ENCODE data around the gene TBRG1.

Gene TBRG1

DNA sequence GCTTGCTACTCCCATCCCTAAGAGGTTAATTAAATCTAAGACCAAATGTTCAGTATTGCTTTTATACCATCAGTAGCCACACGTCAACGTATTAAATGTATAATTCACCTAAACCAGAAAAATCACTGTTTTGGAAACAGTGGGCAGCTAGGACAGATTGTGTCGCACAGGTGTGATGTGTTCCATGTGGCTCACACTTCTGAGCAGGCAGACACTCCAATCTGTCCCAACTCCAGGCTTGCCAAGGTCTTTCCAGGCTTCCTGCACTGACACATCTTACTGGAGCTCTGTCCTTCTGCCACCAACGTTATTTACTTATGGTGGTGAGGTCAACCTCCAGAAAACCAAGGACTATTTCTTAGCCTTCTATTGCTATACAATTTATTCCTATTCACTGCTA, 39.4 kb downstream of the TBRG1 start:
- no peak for DNase-seq

DNA sequence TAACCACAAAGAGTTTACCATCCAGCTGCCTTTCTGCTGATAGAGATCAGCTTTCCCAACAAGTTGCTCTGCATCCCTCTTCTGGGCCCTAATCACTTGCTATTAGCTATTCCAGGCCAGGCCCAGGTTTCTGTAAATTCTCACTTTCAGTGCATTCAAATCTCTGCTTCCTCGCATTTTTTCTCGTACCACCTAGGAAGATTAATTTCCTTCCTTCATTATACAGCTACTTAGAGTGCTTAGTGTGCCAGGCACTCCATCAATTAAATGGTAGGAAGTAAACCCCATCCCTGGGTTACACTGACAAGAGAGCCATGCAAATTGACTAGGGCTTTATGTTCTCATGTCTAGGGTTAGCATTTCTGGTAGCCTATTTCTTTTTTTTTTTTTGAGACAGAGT, 41.2 kb downstream of the TBRG1 start:
- no peak for DNase-seq

DNA sequence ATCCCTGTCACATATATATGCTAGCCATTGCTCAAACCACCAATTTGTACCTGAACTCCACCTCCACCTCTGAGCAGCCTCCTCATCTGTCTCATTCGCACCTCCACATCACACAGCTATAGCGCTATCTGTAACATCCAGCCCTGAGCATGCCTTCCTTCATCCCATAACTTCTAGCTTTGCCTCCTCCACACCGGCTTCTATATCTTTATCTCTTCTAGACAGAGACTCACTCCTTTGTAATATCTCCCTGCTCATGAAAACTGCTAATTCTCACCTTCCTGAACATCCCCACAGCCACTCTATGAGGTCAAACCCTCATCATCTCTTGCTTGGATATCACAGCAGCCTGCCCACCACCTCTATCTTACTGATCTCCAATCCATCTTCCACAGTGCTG, 44.9 kb downstream of the TBRG1 start:
- DNase-seq: no peak

DNA sequence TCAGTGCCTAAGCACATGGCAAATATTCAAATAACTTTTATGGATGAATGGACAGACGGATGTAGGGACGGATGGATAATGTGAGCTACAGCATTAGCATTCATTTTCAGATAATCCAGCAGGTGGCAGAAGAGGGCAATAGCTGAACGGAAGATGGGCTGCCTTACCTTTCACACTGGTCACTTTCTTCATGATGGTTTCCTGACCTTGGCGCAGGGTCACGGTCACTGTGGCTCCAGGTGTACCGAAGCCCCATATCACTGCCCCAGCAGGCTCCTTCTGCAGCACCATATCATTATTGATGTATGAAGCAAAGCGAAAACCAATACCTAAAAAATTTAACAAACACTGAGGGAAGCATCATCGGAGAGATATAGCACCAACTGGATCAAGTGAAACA, 46.5 kb downstream of the TBRG1 start:
- DNase-seq: peak; percentile 35 to 42

DNA sequence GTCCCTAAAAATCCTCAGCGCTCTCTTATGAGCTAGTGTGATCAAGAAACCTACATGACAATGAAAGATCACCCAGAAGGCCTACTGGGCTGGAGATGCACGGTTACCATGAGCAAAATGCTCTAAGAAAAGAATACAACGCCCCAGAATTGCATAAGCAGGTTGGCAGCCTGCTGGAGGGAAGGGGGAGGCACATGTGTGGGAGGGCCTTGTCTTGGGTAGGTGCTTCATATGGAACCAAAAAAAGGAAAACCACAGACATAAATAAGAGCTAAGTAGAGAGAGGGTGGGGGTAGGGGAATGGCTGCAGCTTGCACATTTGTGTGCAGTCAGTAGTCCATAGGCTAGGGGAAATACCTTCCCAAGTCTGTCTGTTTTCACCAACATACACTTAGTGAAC, 48.1 kb downstream of the TBRG1 start:
- DNase-seq: no peak

DNA sequence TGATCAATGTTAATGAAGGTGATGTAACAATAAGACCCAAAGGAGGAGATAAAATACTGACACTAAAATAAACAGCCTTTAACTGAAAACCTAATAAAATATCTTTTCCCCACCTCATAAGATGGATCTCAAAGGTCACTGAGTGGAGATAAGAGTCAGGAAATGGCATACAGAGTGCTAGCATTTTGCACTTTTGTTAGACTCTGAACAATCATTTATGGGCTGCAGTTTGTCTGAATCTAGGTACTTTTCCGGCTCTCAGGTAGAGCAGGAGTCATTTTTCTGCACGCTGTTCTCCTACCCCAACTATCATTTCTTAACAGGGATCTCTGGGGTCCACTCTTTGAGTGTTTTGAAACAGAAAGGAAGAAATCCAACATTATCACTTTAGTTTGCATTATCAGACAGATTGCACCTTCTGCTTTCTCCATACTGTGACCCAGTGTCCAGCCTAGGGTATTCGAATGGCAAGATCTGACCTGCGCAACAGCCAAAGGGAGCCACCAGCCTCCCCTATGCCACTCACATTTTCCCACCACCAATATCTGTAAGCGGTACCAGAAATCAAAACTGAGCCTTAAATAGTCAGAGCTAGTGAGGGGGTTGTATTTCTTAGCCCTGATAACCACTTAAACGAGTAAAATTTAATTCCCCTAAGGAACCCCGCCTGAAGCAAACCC, 50.0 kb downstream of the TBRG1 start:
- DNase-seq: no peak

DNA sequence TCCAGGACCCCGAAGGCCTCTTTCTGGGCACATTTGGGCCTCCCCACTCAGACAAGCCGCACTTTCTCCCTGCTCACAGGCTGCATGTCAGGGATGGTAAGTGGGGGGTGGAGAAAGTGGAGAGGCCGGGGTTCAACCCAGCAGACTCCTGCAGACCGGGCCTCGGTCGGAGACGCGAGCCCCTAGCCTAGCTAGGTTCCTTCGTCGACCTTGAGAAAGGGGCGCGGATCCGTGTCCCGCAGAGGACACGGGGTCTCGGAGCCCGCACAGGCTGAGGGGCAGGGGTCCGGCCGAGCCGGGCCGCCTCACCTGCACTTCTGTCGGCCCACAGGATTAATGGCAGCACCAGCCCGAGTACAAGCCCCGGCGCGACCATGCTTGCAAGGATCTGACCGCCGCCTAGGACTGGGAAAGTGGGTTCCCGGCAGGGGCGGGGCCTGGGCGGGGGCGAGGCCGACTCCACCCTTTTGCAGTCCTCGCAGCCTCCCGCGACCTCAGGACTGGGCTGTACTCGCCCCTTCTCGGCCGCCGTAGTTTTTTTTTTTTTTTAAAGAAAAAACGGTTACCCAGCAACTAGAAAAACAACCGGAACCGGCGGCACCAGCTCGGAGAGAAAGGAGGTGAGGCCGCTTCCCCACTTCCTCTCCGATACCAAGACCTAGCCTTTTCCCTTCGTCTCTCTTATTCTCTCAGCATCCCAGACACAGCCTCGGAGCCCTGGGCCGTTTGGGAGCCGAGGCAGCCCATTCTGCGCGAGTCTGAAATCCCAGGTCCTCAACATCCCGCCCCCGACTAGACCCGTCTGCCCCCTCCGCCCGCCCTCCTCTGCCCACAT, 50.9 kb downstream of the TBRG1 start, which contains the start of the genes SIAE and SPA17:
TSS of gene SIAE (minus strand) at position 407 of the 835 bp plus-strand sequence. CDS start at position 376, 31 bp downstream.
TSS of gene SPA17 (plus strand) at position 572 of the 835 bp plus-strand sequence. CDS start 1,361 bp downstream, outside the sequence.
- DNase-seq: peak; percentile 86 to 87

DNA sequence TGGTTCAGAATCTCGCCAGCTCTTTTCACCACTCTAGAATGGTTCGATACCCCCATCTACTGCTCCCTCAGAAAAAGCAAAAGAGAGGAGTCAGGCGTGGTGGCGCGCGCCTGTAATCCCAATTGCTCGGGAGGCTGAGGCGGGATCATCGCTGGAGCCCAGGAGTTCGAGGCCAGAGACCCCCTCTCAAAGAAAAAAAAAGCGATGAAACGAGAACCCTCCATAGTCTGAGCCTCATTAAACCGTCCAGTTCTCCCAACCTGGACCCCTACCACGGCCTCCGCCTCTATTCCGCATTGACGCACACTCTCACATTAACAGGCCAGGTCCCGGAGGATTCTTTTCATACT, 51.5 kb downstream of the TBRG1 start:
- no peak for DNase-seq

DNA sequence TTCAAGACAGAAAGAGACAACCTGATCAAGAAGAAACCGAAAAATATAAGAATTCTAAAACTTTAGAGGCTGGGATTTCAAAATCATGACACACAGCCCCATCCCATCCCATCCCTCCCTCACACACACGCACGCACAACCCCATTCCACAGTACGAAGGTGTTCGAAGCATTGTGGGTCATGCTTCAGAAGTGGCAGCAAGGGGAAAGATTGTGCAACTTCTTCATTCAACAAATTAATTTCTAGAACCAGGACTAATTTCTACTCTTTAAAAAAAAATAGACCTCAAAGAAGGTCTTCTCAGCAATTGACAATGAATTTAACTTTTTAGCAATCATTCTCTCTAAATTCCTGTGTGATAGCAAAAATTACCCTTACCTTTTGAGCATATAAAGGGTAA, 51.9 kb downstream of the TBRG1 start:
- DNase-seq: no peak

DNA sequence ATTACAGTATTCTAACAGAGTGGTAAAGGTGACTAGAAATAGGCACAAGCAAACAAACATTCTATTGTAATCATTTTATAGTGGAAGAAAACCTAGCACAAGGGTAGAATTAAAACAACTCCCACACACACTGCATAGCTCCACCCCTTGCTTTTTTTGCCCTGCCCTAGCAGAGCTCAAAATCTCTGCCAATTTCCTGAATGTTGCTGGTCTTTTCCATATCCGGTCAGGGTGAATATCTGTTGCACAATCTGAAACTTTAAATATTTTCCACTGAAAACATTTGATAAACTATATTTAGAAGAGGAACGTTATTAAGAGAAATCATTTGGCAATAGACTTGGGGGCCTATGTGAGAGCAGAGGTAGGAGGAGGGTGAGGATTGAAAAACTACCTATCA, 53.7 kb downstream of the TBRG1 start:
- DNase-seq: no peak

DNA sequence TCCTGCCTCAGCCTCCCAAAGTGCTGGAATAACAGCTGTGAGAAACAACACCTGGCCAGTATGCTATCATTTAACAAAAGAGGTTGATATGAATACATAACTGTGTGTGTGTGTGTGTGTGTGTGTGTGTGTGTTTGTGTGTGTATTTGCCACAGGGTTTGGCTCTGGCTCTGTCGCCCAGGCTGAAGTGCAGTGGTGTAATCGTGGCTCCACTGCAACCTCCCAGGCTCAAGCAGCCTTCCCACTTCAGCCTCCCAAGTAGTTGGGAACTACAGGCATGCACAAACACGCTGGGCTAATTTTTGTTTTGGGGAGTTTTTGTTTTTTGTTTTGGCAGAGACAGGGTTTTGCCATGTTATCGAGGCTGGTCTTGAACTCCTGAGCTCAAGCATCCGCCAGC, 55.8 kb downstream of the TBRG1 start:
- no peak for DNase-seq

DNA sequence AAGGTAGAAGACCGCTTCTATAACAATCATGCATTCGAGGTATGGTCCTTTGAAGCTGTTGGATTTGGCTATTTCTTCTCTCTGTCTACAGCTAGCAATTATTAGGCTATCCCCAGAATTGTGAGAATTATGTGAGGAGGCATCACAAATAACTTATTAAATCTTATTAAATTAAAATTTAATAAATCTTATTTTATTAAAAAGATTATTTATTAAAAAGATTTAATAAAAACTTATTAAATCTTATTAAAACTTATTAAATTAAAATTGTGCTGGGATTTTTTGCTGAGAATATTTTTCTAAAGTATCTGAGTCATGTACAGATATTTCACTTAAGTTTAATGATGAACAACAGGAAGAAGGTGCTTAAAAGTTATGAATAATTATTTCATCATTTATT, 58.8 kb downstream of the TBRG1 start:
- DNase-seq: no peak

DNA sequence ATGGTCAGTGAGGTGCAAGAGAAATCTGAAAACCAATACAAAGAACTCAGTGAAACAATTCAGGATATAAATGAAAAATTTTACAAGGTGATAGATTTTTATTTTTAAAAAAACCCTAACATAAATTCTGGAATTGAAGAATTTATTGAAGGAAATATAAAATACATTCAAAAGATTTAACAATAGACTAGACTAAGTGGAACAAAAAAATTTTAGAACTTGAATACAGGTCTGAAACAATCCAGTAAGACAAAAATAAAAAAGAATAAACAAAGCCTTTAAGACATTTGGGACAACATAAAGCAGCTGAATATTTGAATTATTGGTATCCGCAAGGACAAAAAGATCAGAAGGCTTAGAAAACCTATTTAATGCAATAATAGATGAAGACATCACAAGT, 59.8 kb downstream of the TBRG1 start:
- no peak for DNase-seq
